GM23338 (cell line): ENCODE measurements around the gene ARMH1. TPM values are rescaled to one million over a fixed set of nuclear protein-coding genes. Genes with fewer than 3 reads are reported as not detected.
A peak's percentile ranks its signal among the peaks of the same experiment; 100 is the strongest.
"Not testable (repeated sequence)": the region's sequence is repeated elsewhere in the genome, so short reads cannot be mapped to it uniquely, and the experiment has no call there.

Experiments used
- ATAC-seq: fragments of 200-7000 bp; cut with Tn5 transposase; 3 replicates; pipeline ENCODE4 v1.9.1; 2020
- DNase-seq: peaks from one replicate; pipeline ENCODE4 v3.0.0-alpha.2; 2015; ENCODE audit warnings: low spot score
- H2AFZ ChIP-seq: fragments of 200-600 bp; sonication (generic); 2 replicates; pipeline ENCODE4 v1.8.0; 2016; ENCODE audit warnings: antibody characterized with exemption, mild to moderate bottlenecking, moderate library complexity
- H3F3A ChIP-seq: fragments of 200-600 bp; sonication (generic); replicated peaks from 2 replicates; pipeline ENCODE4 v1.8.0; 2017; ENCODE audit warnings: antibody characterized with exemption, mixed run types, low read depth
- H3K27ac ChIP-seq: fragments of 200-600 bp; sonication (generic); 2 replicates; pipeline ENCODE4 v1.6.1; 2016; ENCODE audit warnings: low read depth
- H3K27me3 ChIP-seq: fragments of 200-600 bp; sonication (generic); 2 replicates; pipeline ENCODE4 v1.8.0; 2016; ENCODE audit warnings: mild to moderate bottlenecking, mixed run types, moderate library complexity; ENCODE audit not compliant: insufficient read depth
- H3K36me3 ChIP-seq: fragments of 200-600 bp; sonication (generic); 2 replicates; pipeline ENCODE4 v1.8.0; 2016; ENCODE audit warnings: mild to moderate bottlenecking; ENCODE audit not compliant: insufficient read depth
- H3K4me1 ChIP-seq: fragments of 200-600 bp; sonication (generic); 2 replicates; pipeline ENCODE4 v1.8.0; 2016; ENCODE audit warnings: mild to moderate bottlenecking, moderate library complexity; ENCODE audit not compliant: insufficient read depth
- H3K4me2 ChIP-seq: fragments of 200-600 bp; sonication (generic); 2 replicates; pipeline ENCODE4 v1.7.1; 2017; ENCODE audit warnings: mixed run types
- H3K4me3 ChIP-seq: fragments of 200-600 bp; sonication (generic); 2 replicates; pipeline ENCODE4 v1.6.1; 2016; ENCODE audit warnings: mixed run types
- H3K79me2 ChIP-seq: fragments of 200-600 bp; sonication (generic); replicated peaks from 2 replicates; pipeline ENCODE4 v1.8.0; 2017; ENCODE audit warnings: mild to moderate bottlenecking; ENCODE audit not compliant: insufficient read depth
- H3K9me2 ChIP-seq: fragments of 200-600 bp; sonication (generic); 2 replicates; pipeline ENCODE4 v1.8.0; 2017; ENCODE audit not compliant: insufficient read depth
- H4K20me1 ChIP-seq: fragments of 200-600 bp; sonication (generic); replicated peaks from 2 replicates; pipeline ENCODE4 v1.8.0; 2017; ENCODE audit warnings: mild to moderate bottlenecking; ENCODE audit not compliant: insufficient read depth
- H3K27ac Mint-ChIP-seq: 2 replicates; pipeline ENCODE4 v1.8.0; 2020; ENCODE audit warnings: inconsistent platforms, mild to moderate bottlenecking, moderate library complexity, mixed read lengths
- H3K27me3 Mint-ChIP-seq: 3 replicates; pipeline ENCODE4 v1.8.0; 2022; ENCODE audit warnings: low read depth, mild to moderate bottlenecking, moderate library complexity, mixed read lengths, inconsistent platforms; ENCODE audit not compliant: insufficient read depth, poor library complexity
- H3K36me3 Mint-ChIP-seq: 3 replicates; pipeline ENCODE4 v1.8.0; 2021; ENCODE audit warnings: low read depth, mild to moderate bottlenecking, inconsistent platforms, moderate library complexity, mixed read lengths
- H3K4me1 Mint-ChIP-seq: 3 replicates; pipeline ENCODE4 v1.8.0; 2020; ENCODE audit warnings: mild to moderate bottlenecking, inconsistent platforms, mixed read lengths
- H3K4me3 Mint-ChIP-seq: 3 replicates; pipeline ENCODE4 v1.8.0; 2021; ENCODE audit warnings: moderate library complexity, mild to moderate bottlenecking, inconsistent platforms, mixed read lengths
- H3K9me3 Mint-ChIP-seq: 3 replicates; pipeline ENCODE4 v1.8.0; 2020; ENCODE audit warnings: moderate library complexity, mild to moderate bottlenecking, inconsistent platforms, mixed read lengths
- CREB1 ChIP-seq: fragments of 250-450 bp; sonication (Bioruptor Pico); IDR thresholded peaks from 2 replicates; pipeline ENCODE4 v1.5.0; 2020; ENCODE audit warnings: low read depth, mild to moderate bottlenecking, moderate library complexity
- CTCF ChIP-seq, 2 experiments: fragments of 200-600 bp in 1 of 2; sonication (generic) in 1 of 2; conservative IDR thresholded peaks; 2 replicates each; pipeline versions ENCODE4 v1.5.1 to v1.6.1; 2016 to 2017; ENCODE audit warnings: antibody characterized with exemption in 2 of 2, low read depth in 2 of 2, mild to moderate bottlenecking in 2 of 2, moderate library complexity in 1 of 2
- EZH2 ChIP-seq: fragments of 200-600 bp; sonication (generic); IDR thresholded peaks from one replicate; pipeline ENCODE4 v1.8.0; 2017; ENCODE audit warnings: antibody characterized with exemption, mild to moderate bottlenecking, low read depth; ENCODE audit not compliant: unreplicated experiment
- NANOG ChIP-seq: IDR thresholded peaks from 2 replicates; pipeline ENCODE4 v1.6.1; 2016; ENCODE audit warnings: antibody characterized with exemption, borderline replicate concordance
- STAT1 ChIP-seq: IDR thresholded peaks from one replicate; pipeline ENCODE4 v1.6.1; 2016; ENCODE audit warnings: antibody characterized with exemption; ENCODE audit not compliant: unreplicated experiment
- ZNF331 ChIP-seq: fragments of 250-450 bp; sonication (Bioruptor Pico); IDR thresholded peaks from 2 replicates; pipeline ENCODE4 v1.5.0; 2020; ENCODE audit warnings: low read depth, mild to moderate bottlenecking, moderate library complexity
- polyA plus RNA-seq: library from polyadenylated mRNA; unstranded; fragments of >200 nt; fragmentation: Nextera tagmentation; extraction: Ambion mirVana; gene quantifications from 2 replicates; pipeline ENCODE4 v1.2.1, GENCODE V29; 2016
- total RNA-seq: library from RNA; depleted of rRNA; stranded (reverse); fragments of >200 nt; shearing (Covaris generic); gene quantifications from 2 replicates; pipeline ENCODE4 v1.2.3, GENCODE V29; 2014
- TF ChIP-seq, protein P1 (sequence below): IDR thresholded peaks from one replicate; pipeline ENCODE4 v1.6.1; 2018; ENCODE audit warnings: antibody characterized with exemption; ENCODE audit not compliant: unreplicated experiment

The ARMH1 gene
- total and polyA plus RNA-seq, 2 experiments from 2014 or later: 0.31 TPM; not detected in 1

DNA sequence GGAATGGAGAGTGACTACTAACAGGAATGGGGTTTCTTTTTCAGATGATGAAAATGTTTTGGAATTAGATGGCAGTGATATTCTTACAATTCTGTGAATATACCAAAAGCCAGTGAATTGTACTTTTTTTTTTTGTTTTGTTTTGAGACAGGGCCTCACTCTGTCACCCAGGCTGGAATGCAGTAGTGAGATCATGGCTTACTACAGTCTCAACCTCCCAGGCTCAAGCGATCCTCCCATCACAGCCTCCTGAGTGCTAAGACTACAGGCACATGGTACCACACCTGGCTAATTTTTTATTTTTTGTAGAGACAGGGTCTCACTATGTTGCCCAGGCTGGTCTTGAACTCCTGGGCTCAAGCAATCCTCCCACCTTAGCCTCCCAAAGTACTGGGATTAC lies 7.8 kb upstream of the ARMH1 start:
- not testable (repeated sequence) for H3K4me3 Mint-ChIP-seq, H2AFZ ChIP-seq, ATAC-seq, H3K4me1 ChIP-seq, H3K27me3 ChIP-seq, H3K27ac ChIP-seq, H3F3A ChIP-seq, H3K27ac Mint-ChIP-seq, H3K36me3 ChIP-seq, H3K27me3 Mint-ChIP-seq, H3K9me3 Mint-ChIP-seq, DNase-seq, H3K36me3 Mint-ChIP-seq, H3K4me2 ChIP-seq, H3K9me2 ChIP-seq, H3K4me1 Mint-ChIP-seq, H3K4me3 ChIP-seq, H3K79me2 ChIP-seq, H4K20me1 ChIP-seq

DNA sequence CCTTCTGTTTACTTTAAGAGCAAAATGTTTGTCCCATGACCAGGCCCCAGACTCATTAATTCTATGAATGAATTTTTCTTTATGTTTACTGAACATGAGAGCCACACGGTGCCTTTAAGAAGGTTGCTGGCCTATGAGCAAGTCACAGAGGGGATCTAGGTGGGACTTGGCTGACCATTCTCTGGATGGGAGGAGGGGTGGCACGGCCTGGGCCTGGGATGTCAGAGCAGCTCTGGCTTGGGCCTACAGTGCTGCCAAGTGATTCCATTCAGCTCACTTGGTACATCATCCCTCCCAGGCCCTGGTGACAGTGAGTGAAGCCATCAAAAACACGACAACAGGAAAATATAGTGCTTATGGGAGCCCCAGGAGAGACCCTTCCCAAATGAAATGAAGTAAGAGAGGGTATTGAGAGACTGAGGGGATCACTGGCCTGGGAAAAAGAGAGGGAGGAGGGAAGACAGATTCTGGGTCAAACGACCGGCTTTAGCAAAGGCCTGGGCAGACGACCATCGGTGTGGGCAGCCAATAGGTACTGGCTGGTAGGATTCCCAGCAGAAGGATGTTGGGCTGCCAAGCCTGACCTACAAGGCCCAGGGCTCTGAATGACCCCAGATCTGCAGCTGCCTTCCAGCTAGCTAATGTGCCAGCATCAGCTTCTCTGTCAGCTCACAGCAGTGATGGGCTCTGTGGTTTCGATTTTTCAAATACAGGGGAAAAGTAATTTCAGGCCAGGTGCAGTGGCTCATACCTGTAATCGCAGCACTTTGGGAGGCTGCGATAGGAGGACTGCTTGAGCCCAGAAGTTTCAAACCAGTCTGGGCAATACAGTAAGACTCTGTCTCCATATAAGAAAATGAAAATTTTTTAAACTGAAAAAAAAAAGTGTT lies 3.5 kb upstream of the ARMH1 start:
- Mint-ChIP-seq H3K27ac (no peak overlapping the region), H3K27me3 (peaks cover 8% of the 10 kb centered on the region), H3K9me3 (no peaks in the 10 kb centered on the region), H3K4me3 (no peak overlapping the region), H3K4me1 (peaks cover 17% of the 10 kb centered on the region), H3K36me3 (no peaks in the 10 kb centered on the region)
- DNase-seq (no peak), ATAC-seq (no peak)
- Histone ChIP-seq H3K27me3 (no peaks in the 10 kb centered on the region), H3K9me2 (no peaks in the 10 kb centered on the region), H3K27ac (no peak overlapping the region), H3K79me2 (no peaks in the 10 kb centered on the region), H3K4me1 (peaks cover 15% of the 10 kb centered on the region; the same call in 1 of the 2 replicates), H3F3A (0 out of 2 replicates have a peak, but pooled peaks cover 6% of the 10 kb centered on the region), H3K4me3 (no peak overlapping the region), H3K4me2 (no peak overlapping the region), H2AFZ (no peak overlapping the region), H4K20me1 (no peaks in the 10 kb centered on the region), H3K36me3 (no peaks in the 10 kb centered on the region)
- no peak for TF ChIP-seq CREB1 (CRISPR knock-in tag)
- no peak for TF ChIP-seq STAT1
- no peak for TF ChIP-seq EZH2
- no peak for TF ChIP-seq NANOG

DNA sequence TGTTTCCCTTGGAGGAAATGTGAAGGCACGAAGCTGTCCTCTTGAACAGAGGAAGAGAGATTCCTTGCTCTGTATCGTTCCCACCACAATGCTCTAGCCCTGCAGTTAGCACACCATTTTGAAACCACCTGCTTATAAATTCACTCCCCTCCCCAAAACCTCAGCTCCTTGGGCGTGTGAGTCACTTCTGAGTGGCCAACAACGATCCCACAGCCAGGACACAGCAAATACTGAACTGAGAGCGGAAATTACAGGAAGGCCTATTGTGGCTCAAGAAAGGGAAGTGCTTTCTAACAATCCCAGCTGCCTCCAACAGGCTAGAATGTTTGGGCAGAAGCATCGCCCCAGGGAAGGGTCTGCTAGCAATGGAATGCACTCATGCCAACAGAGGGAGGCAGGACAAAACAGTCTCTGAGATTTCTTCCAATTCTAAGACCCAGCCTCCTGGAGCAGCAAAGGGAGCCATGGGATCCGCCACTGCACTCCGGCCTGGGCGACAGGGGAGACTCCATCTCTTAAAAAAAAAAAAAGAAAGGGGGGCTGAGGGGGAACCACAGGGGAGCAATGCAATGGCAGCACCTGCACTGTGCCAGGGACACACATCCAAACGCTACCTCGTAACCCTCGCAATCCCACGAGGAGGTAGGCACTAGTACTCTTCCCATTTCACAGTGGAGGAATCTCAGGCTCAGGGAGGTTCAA lies 2.1 kb upstream of the ARMH1 start:
- Histone ChIP-seq H3K9me2 (no peaks in the 10 kb centered on the region), H3K27me3 (no peaks in the 10 kb centered on the region), H3K36me3 (no peaks in the 10 kb centered on the region), H2AFZ (no peak overlapping the region), H3K4me2 (peak overlapping the region; percentile 93; the same call in 1 of the 2 replicates), H3K4me1 (peaks cover 24% of the 10 kb centered on the region), H4K20me1 (no peaks in the 10 kb centered on the region; the same call in 1 of the 2 replicates), H3K79me2 (no peaks in the 10 kb centered on the region), H3K4me3 (peak overlapping the region; percentile 96; the same call in 1 of the 2 replicates), H3F3A (0 out of 2 replicates have a peak, but pooled peaks cover 6% of the 10 kb centered on the region), H3K27ac (no peak overlapping the region)
- H3K9me3 Mint-ChIP-seq: no peaks in the 10 kb centered on the region
- no peak overlapping the region for H3K4me3 Mint-ChIP-seq
- H3K36me3 Mint-ChIP-seq: no peaks in the 10 kb centered on the region
- no peak for ATAC-seq
- peak; percentile 42 for DNase-seq
- peaks cover 8% of the 10 kb centered on the region for H3K27me3 Mint-ChIP-seq
- no peak overlapping the region; the same call in 1 of the 2 replicates for H3K27ac Mint-ChIP-seq
- peaks cover 17% of the 10 kb centered on the region for H3K4me1 Mint-ChIP-seq
- TF ChIP-seq CREB1 (CRISPR knock-in tag) (no peak), NANOG (no peak), ZNF331 (no peak), CTCF (conservative IDR thresholded peaks at IDR 0.05; ENCODE audit: low read depth in 2 of 2) (no peak)
- TF ChIP-seq, protein P1, sequence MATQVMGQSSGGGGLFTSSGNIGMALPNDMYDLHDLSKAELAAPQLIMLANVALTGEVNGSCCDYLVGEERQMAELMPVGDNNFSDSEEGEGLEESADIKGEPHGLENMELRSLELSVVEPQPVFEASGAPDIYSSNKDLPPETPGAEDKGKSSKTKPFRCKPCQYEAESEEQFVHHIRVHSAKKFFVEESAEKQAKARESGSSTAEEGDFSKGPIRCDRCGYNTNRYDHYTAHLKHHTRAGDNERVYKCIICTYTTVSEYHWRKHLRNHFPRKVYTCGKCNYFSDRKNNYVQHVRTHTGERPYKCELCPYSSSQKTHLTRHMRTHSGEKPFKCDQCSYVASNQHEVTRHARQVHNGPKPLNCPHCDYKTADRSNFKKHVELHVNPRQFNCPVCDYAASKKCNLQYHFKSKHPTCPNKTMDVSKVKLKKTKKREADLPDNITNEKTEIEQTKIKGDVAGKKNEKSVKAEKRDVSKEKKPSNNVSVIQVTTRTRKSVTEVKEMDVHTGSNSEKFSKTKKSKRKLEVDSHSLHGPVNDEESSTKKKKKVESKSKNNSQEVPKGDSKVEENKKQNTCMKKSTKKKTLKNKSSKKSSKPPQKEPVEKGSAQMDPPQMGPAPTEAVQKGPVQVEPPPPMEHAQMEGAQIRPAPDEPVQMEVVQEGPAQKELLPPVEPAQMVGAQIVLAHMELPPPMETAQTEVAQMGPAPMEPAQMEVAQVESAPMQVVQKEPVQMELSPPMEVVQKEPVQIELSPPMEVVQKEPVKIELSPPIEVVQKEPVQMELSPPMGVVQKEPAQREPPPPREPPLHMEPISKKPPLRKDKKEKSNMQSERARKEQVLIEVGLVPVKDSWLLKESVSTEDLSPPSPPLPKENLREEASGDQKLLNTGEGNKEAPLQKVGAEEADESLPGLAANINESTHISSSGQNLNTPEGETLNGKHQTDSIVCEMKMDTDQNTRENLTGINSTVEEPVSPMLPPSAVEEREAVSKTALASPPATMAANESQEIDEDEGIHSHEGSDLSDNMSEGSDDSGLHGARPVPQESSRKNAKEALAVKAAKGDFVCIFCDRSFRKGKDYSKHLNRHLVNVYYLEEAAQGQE: no peak
